GM23338 (cell line): Measurements from ENCODE around the gene NEU2.

Experiments used
- CREB1 ChIP-seq: fragments of 250-450 bp; sonication (Bioruptor Pico); IDR thresholded peaks from 2 replicates; pipeline ENCODE4 v1.5.0; 2020; ENCODE audit warnings: low read depth, mild to moderate bottlenecking, moderate library complexity
- EZH2 ChIP-seq: fragments of 200-600 bp; sonication (generic); IDR thresholded peaks from one replicate; pipeline ENCODE4 v1.8.0; 2017; ENCODE audit warnings: antibody characterized with exemption, mild to moderate bottlenecking, low read depth; ENCODE audit not compliant: unreplicated experiment
- EZH2phosphoT487 ChIP-seq: fragments of 200-600 bp; sonication (generic); IDR thresholded peaks from one replicate; pipeline ENCODE4 v1.8.1; 2018; ENCODE audit warnings: antibody characterized with exemption; ENCODE audit not compliant: unreplicated experiment
- JUNB ChIP-seq: IDR thresholded peaks from one replicate; pipeline ENCODE4 v1.6.1; 2016; ENCODE audit warnings: antibody characterized with exemption; ENCODE audit not compliant: unreplicated experiment
- NANOG ChIP-seq: IDR thresholded peaks from 2 replicates; pipeline ENCODE4 v1.6.1; 2016; ENCODE audit warnings: antibody characterized with exemption, borderline replicate concordance
- POLR2AphosphoS5 ChIP-seq: IDR thresholded peaks from 2 replicates; pipeline ENCODE4 v1.6.1; 2016; ENCODE audit warnings: antibody characterized with exemption, low read depth
- STAT1 ChIP-seq: IDR thresholded peaks from one replicate; pipeline ENCODE4 v1.6.1; 2016; ENCODE audit warnings: antibody characterized with exemption; ENCODE audit not compliant: unreplicated experiment
- ZNF114 ChIP-seq: fragments of 250-450 bp; sonication (Bioruptor Pico); IDR thresholded peaks from 2 replicates; pipeline ENCODE4 v1.5.0; 2020; ENCODE audit warnings: mild to moderate bottlenecking, moderate library complexity
- ZNF331 ChIP-seq: fragments of 250-450 bp; sonication (Bioruptor Pico); IDR thresholded peaks from 2 replicates; pipeline ENCODE4 v1.5.0; 2020; ENCODE audit warnings: low read depth, mild to moderate bottlenecking, moderate library complexity
- TF ChIP-seq, protein P1 (sequence below), 2 experiments: fragments of 200-600 bp in 1 of 2; sonication (generic) in 1 of 2; conservative IDR thresholded peaks; 2 replicates each; pipeline versions ENCODE4 v1.5.1 to v1.6.1; 2016 to 2017; ENCODE audit warnings: antibody characterized with exemption in 2 of 2, low read depth in 2 of 2, mild to moderate bottlenecking in 2 of 2, moderate library complexity in 1 of 2
- TF ChIP-seq, protein P2 (sequence below): IDR thresholded peaks from one replicate; pipeline ENCODE4 v1.6.1; 2018; ENCODE audit warnings: antibody characterized with exemption; ENCODE audit not compliant: unreplicated experiment
- TF ChIP-seq, protein P3 (sequence below): IDR thresholded peaks from 2 replicates; pipeline ENCODE4 v1.6.1; 2016; ENCODE audit warnings: antibody characterized with exemption
- TF ChIP-seq, protein P4 (sequence below): fragments of 250-450 bp; sonication (Bioruptor Pico); IDR thresholded peaks from 2 replicates; pipeline ENCODE4 v1.5.0; 2020; ENCODE audit warnings: mild to moderate bottlenecking, moderate library complexity

DNA sequence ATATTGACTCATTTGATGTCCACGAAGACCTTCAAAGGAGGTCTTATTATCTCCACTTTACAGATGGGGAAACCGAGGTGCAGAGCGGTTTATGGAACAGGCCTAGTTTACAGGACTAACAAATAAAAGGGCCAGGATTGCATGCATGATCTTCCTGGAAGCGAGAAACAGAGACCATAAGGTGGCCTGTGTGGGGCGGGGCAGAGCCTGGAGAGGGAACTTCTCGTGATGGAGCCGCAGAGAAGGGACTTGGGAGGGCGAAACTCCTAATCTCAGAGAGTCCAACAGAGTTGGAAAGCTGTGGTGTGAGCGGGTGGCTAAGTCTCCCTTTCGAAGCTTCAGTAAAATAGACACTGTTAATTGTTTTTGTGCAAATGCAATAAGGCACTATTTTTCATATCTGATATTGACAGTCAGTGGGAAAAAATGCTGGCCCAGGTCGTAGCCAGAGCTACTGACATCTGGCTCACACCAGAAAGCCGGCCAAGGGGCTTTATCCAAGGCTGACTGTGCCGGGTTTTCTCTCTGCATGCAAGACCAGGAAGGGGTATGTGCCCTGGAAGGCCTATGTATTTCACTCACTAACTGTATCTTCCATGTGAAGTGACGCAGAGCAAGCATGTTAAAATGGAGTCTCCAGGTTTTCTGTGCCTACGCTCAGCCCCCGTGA is 32.2 kb downstream of the NEU2 start:
- TF ChIP-seq, protein P1, sequence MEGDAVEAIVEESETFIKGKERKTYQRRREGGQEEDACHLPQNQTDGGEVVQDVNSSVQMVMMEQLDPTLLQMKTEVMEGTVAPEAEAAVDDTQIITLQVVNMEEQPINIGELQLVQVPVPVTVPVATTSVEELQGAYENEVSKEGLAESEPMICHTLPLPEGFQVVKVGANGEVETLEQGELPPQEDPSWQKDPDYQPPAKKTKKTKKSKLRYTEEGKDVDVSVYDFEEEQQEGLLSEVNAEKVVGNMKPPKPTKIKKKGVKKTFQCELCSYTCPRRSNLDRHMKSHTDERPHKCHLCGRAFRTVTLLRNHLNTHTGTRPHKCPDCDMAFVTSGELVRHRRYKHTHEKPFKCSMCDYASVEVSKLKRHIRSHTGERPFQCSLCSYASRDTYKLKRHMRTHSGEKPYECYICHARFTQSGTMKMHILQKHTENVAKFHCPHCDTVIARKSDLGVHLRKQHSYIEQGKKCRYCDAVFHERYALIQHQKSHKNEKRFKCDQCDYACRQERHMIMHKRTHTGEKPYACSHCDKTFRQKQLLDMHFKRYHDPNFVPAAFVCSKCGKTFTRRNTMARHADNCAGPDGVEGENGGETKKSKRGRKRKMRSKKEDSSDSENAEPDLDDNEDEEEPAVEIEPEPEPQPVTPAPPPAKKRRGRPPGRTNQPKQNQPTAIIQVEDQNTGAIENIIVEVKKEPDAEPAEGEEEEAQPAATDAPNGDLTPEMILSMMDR (conservative IDR thresholded peaks at IDR 0.05; ENCODE audit: low read depth in 2 of 2) = no peak
- no peak for TF ChIP-seq POLR2AphosphoS5
- TF ChIP-seq, protein P2, sequence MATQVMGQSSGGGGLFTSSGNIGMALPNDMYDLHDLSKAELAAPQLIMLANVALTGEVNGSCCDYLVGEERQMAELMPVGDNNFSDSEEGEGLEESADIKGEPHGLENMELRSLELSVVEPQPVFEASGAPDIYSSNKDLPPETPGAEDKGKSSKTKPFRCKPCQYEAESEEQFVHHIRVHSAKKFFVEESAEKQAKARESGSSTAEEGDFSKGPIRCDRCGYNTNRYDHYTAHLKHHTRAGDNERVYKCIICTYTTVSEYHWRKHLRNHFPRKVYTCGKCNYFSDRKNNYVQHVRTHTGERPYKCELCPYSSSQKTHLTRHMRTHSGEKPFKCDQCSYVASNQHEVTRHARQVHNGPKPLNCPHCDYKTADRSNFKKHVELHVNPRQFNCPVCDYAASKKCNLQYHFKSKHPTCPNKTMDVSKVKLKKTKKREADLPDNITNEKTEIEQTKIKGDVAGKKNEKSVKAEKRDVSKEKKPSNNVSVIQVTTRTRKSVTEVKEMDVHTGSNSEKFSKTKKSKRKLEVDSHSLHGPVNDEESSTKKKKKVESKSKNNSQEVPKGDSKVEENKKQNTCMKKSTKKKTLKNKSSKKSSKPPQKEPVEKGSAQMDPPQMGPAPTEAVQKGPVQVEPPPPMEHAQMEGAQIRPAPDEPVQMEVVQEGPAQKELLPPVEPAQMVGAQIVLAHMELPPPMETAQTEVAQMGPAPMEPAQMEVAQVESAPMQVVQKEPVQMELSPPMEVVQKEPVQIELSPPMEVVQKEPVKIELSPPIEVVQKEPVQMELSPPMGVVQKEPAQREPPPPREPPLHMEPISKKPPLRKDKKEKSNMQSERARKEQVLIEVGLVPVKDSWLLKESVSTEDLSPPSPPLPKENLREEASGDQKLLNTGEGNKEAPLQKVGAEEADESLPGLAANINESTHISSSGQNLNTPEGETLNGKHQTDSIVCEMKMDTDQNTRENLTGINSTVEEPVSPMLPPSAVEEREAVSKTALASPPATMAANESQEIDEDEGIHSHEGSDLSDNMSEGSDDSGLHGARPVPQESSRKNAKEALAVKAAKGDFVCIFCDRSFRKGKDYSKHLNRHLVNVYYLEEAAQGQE = no peak
- TF ChIP-seq CREB1 = no peak
- no peak for TF ChIP-seq EZH2
- TF ChIP-seq, protein P3, sequence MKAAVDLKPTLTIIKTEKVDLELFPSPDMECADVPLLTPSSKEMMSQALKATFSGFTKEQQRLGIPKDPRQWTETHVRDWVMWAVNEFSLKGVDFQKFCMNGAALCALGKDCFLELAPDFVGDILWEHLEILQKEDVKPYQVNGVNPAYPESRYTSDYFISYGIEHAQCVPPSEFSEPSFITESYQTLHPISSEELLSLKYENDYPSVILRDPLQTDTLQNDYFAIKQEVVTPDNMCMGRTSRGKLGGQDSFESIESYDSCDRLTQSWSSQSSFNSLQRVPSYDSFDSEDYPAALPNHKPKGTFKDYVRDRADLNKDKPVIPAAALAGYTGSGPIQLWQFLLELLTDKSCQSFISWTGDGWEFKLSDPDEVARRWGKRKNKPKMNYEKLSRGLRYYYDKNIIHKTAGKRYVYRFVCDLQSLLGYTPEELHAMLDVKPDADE = no peak
- no peak for TF ChIP-seq EZH2phosphoT487
- TF ChIP-seq ZNF331 (CRISPR knock-in tag) = no peak
- no peak for TF ChIP-seq ZNF114
- no peak for TF ChIP-seq NANOG
- no peak for TF ChIP-seq STAT1
- no peak for TF ChIP-seq JUNB
- TF ChIP-seq, protein P4, sequence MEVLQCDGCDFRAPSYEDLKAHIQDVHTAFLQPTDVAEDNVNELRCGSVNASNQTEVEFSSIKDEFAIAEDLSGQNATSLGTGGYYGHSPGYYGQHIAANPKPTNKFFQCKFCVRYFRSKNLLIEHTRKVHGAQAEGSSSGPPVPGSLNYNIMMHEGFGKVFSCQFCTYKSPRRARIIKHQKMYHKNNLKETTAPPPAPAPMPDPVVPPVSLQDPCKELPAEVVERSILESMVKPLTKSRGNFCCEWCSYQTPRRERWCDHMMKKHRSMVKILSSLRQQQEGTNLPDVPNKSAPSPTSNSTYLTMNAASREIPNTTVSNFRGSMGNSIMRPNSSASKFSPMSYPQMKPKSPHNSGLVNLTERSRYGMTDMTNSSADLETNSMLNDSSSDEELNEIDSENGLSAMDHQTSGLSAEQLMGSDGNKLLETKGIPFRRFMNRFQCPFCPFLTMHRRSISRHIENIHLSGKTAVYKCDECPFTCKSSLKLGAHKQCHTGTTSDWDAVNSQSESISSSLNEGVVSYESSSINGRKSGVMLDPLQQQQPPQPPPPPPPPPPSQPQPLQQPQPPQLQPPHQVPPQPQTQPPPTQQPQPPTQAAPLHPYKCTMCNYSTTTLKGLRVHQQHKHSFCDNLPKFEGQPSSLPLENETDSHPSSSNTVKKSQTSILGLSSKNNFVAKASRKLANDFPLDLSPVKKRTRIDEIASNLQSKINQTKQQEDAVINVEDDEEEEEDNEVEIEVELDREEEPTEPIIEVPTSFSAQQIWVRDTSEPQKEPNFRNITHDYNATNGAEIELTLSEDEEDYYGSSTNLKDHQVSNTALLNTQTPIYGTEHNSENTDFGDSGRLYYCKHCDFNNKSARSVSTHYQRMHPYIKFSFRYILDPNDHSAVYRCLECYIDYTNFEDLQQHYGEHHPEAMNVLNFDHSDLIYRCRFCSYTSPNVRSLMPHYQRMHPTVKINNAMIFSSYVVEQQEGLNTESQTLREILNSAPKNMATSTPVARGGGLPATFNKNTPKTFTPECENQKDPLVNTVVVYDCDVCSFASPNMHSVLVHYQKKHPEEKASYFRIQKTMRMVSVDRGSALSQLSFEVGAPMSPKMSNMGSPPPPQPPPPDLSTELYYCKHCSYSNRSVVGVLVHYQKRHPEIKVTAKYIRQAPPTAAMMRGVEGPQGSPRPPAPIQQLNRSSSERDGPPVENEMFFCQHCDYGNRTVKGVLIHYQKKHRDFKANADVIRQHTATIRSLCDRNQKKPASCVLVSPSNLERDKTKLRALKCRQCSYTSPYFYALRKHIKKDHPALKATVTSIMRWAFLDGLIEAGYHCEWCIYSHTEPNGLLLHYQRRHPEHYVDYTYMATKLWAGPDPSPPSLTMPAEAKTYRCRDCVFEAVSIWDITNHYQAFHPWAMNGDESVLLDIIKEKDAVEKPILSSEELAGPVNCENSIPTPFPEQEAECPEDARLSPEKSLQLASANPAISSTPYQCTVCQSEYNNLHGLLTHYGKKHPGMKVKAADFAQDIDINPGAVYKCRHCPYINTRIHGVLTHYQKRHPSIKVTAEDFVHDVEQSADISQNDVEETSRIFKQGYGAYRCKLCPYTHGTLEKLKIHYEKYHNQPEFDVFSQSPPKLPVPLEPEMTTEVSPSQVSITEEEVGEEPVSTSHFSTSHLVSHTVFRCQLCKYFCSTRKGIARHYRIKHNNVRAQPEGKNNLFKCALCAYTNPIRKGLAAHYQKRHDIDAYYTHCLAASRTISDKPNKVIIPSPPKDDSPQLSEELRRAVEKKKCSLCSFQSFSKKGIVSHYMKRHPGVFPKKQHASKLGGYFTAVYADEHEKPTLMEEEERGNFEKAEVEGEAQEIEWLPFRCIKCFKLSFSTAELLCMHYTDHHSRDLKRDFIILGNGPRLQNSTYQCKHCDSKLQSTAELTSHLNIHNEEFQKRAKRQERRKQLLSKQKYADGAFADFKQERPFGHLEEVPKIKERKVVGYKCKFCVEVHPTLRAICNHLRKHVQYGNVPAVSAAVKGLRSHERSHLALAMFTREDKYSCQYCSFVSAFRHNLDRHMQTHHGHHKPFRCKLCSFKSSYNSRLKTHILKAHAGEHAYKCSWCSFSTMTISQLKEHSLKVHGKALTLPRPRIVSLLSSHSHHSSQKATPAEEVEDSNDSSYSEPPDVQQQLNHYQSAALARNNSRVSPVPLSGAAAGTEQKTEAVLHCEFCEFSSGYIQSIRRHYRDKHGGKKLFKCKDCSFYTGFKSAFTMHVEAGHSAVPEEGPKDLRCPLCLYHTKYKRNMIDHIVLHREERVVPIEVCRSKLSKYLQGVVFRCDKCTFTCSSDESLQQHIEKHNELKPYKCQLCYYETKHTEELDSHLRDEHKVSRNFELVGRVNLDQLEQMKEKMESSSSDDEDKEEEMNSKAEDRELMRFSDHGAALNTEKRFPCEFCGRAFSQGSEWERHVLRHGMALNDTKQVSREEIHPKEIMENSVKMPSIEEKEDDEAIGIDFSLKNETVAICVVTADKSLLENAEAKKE = no peak
